HG03571 (cell line): Measurements from ENCODE around the gene CYB561.

ENCODE experiments used
- ATAC-seq: cut with Tn5 transposase; IDR thresholded peaks from one replicate; pipeline ENCODE4 v1.9.1; 2021; ENCODE audit not compliant: unreplicated experiment

The CYB561 gene

DNA sequence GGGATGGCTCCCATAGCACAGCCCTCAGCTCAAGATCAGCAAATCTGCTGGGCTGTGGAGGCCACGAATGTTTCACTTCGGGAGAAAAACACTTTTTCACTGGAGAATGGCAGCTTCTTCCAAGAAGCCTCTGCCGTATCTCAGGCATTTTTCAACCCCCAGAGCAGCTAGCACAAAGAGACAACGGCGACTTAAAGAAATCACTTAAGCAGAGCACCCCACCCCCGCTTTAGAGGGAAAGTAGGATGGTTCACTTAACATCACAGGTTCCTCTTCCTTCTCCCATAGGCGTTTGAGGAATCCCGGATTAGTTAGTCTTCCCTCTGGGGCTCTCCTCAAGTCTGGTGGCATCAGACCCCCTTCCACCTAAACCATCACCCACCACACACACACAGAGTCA lies 27.6 kb downstream of the CYB561 start:
- no peak for ATAC-seq

DNA sequence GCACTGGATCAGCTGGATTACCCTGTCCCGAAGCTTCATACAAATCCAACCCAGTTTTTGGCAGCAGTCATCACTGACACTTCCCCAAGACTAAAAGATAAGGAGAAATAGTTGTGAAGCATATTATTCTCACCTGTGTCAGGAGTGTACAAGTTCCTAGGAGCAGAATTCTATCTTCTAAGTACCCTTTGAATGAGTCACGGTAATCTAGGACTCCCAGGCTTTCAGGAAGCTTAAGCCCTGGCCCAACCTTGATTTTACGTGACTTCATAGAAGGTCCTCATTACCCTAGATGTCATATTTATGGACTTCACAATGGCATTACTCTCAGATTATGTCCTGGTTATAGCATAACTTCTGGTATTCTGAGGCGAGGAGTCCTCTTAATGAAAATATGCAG lies 31.9 kb downstream of the CYB561 start:
- ATAC-seq = no peak

- no peak for ATAC-seq
These were observed 33.0 kb downstream of the CYB561 start for GRCh38 chr17:63413128-63413527.

DNA sequence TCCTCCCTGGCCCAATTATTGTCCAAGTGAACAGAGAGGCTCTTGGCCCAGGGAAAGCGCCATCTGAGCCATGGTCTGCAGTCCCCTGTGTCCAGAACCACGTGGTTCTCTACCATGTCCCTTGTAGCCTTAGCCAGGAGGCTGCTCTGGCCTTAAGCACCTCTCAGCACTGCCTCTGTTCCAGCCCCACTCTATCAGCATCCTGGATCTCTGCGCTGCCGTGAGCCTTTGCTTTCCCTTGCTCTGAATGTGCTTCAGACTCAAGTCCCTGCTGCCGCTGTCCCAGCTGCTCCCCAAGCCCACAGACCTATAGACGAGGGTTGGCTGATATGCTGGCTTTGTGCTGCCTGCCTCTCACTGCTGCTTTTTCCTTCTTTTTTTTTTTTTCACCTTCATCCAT lies 33.9 kb downstream of the CYB561 start:
- no peak for ATAC-seq

- ATAC-seq = no peak
These were observed 38.3 kb downstream of the CYB561 start for GRCh38 chr17:63407741-63408330.

DNA sequence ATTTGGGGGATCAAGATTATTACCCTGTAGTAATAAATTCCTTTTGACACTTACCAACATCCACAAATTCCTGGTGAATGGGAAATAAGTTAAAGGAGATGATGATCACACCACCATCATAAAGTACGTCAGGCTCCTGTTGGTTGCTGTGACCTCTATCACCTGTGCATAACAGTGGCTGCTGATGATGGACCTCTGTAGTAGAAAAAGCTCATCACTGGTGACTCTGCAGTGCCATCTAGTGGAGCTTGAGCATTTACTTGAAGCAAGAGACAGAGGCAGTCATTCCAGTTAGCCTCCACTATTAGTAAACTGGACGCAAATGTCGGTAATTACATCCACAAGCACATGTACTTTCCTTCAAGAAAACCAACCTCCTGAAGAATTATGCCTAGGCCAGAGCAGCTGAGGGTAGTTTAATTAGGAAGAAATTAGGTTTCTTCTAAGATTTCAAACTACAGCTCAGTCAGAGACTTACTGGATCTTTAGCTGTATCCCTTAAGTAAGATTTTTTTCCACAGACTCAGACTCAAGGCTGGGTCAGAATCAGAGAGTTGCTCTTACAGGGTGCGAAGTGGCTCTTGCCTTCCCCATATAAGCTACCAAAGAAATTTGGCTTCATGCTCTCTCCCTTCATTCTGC lies 39.3 kb downstream of the CYB561 start:
- peak; percentile 80 for ATAC-seq

- no peak for ATAC-seq
These were observed 40.3 kb downstream of the CYB561 start for GRCh38 chr17:63405741-63406261.

GRCh38 chr17:63405020-63405419 lies 41.1 kb downstream of the CYB561 start:
- no peak for ATAC-seq

DNA sequence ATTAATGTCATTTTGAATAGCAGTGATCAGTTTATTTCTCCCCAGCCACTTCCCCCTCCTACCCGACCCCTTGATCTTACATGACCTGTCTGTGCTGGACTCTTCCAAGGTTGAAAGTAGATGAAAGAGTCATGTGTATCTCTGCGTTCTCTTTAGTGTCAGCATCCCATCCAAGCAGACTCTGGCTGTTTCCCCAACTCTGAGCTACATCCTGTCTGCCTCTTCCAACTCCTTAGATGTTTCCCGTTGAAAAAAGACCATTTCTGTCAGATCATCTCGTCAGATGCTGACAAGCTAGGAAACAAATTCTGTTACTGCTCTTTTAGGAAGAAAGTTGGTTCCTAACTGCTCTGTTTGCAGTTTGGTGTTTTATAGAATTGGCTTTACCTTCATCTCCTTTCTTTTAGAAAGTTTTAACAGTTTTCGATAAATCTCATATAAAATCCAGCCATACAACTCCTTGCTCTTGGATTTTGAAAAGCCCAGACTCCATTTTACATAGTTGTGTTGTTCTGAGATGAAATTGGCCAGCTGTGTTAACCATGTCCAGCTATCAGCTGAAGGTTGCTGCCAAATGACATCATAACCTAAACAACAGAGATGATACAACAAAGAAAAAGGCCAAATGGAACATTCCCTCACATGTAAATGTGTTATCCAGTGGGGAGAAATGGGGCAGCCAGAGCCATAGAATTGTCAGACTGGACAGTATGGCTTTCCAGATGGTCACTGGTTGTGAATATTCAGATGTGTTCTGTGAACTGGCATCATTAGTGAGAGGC lies 43.5 kb downstream of the CYB561 start:
- ATAC-seq = no peak

- no peak for ATAC-seq
These were observed 46.2 kb downstream of the CYB561 start for GRCh38 chr17:63399856-63400255.

DNA sequence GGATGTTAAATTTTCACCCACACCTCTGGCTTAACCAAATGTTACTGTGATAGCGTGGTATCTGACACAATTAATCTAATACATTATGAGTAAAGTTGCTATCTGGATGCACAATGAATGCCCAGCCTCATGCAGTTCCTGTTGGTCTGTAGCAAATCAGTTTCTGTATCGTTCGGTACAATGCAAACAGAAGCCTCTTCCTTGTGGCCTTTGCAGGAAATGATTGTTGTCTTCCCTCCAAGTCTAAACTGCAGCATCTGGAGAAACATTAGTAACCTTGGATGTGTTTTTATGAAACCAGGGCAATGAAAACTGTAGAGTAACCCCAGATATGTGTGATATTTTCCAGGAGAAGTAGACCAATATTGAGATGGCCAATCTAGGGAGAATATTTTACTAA lies 46.8 kb downstream of the CYB561 start:
- ATAC-seq = no peak

GRCh38 chr17:63398680-63399079 lies 47.4 kb downstream of the CYB561 start:
- no peak for ATAC-seq

- no peak for ATAC-seq
These were observed 50.9 kb downstream of the CYB561 start for GRCh38 chr17:63395075-63395805.

- ATAC-seq = no peak
These were observed 56.0 kb downstream of the CYB561 start for GRCh38 chr17:63390090-63390489.

DNA sequence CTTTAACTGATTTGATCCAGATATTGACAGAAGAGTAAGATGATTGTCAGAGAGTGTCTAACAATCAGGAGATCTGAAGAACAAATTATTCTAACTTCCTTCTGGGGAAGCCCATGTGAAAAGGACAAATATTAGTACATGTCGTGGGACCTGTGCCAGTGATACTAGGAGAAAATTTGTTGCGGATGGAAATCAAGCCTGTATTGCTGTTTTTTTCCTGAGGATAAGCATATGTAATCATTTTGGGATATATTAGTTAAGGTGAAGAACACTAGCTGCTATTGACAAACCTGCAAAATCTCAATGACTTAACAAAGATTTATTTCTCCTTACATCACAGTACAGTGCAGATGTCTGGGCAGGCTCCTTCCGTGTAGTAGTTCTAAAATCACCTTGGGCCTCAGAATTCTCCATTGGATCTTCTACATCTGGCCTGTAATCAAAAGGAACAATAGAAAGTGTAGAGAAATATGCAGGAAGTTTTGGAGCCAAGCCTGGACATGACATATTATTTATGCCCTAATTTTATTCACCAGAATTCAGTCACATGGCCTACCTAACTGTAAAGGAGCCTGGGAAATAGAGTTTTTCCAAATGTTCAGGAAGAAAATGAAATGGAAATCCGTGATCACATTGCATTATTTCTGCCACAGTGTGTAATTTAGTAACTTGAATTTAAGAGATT lies 58.3 kb downstream of the CYB561 start:
- no peak for ATAC-seq

DNA sequence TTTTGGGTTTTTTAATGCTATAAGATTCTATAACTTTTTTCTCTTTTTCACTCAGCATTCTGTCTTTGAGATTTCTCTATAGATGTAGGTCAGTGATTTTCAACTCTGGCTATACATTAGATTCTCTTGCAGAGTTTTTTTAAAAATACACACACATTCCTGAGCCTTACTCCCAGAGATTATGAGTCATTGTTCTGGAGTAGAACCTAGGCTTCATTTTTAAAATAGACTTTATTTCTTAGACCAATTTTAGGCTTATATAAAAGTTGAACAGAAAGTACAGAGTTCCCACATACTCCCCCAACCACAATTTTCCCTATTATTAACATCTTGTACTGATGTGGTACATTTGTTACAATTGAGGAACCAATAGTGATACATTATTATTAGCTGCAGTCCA lies 63.3 kb downstream of the CYB561 start:
- ATAC-seq = no peak
